ENCODE measurements around the gene CST4. TPM values are rescaled to one million over a fixed set of nuclear protein-coding genes. Genes with fewer than 3 reads are reported as not detected.

Gene CST4
- total and polyA plus RNA-seq, 10 of the 15 experiments (the other 5 are each of a cell fraction or from before 2014, with no cell fraction given), result not detected

- FAIRE-seq (no peak), DNase-seq (ENCODE audit: low read depth, low spot score) (no peak), ATAC-seq (no peak)
- no TSS peak for BruUV-seq (replicated peaks)
- in situ Hi-C loops (cut with MboI), result no loop called here
- no peaks in the 10 kb centered on the region for H3K36me3 ChIP-seq (ENCODE audit: control insufficient read depth in 2 of 2, insufficient read depth in 2 of 2, low read length in 1 of 2)
- ChIA-PET CTCF (no interaction called here), RAD21 (ENCODE audit: unreplicated experiment) (no interaction called here), SMC1A (ENCODE audit: uncharacterized antibody, unreplicated experiment) (no interaction called here), POLR2A (no interaction called here)
- TF ChIP-seq TBL1XR1 (IDR thresholded peaks at IDR 0.05; ENCODE audit: low read depth, low read length) (no peak), TARDBP (IDR thresholded peaks at IDR 0.05; ENCODE audit: borderline replicate concordance) (no peak), DPF2 (IDR thresholded peaks at IDR 0.05) (no peak), ELK1 (IDR thresholded peaks at IDR 0.05; ENCODE audit: low read depth, low read length) (no peak), ZBED1 (IDR thresholded peaks at IDR 0.05; ENCODE audit: borderline replicate concordance) (no peak), NFXL1 (IDR thresholded peaks at IDR 0.05; ENCODE audit: borderline replicate concordance) (no peak), IKZF1 (conservative IDR thresholded peaks at IDR 0.05) (no peak), E4F1 (IDR thresholded peaks at IDR 0.05; ENCODE audit: borderline replicate concordance, partially characterized antibody) (no peak), E2F4 (IDR thresholded peaks at IDR 0.05; ENCODE audit: low read depth, low read length) (no peak), ZNF592 (IDR thresholded peaks at IDR 0.05) (no peak)
- no peak overlapping the region for H3K27ac ChIP-seq (ENCODE audit: control insufficient read depth, insufficient read depth)
- H4K20me1 ChIP-seq (ENCODE audit: control insufficient read depth, insufficient read depth), result no peaks in the 10 kb centered on the region
- H3K4me2 ChIP-seq (ENCODE audit: control insufficient read depth, insufficient read depth), result no peak overlapping the region
- intact Hi-C loops (cut with micrococcal nuclease; ENCODE audit: unreplicated experiment), result no loop called here
- H3K4me3 ChIP-seq, result no peak overlapping the region
- no peaks in the 10 kb centered on the region for H3K9me3 ChIP-seq (replicated peaks; ENCODE audit: control insufficient read depth, insufficient read depth, low read length)
- no peak overlapping the region for H3K9ac ChIP-seq (ENCODE audit: control insufficient read depth, insufficient read depth, low read length)
- no peaks in the 10 kb centered on the region for H3K4me1 ChIP-seq (ENCODE audit: control insufficient read depth, insufficient read depth, low read length)
- no peaks in the 10 kb centered on the region for H3K79me2 ChIP-seq (ENCODE audit: control insufficient read depth, insufficient read depth, low read length)
- whole genome bisulfite sequencing (ENCODE audit: insufficient coverage, insufficient replicate concordance, low lambda C conversion rate, missing lambda C conversion rate), result 12% methylated on average over 6 of the region's 6 CpGs
- no peaks in the 10 kb centered on the region for H3K27me3 ChIP-seq (replicated peaks in 1 of 2; ENCODE audit: control insufficient read depth in 2 of 2, insufficient read depth in 2 of 2, low read length in 1 of 2)
- H2AFZ ChIP-seq (ENCODE audit: control insufficient read depth, low read depth, low read length), result no peak overlapping the region
Observed at GRCh38 chr20:23663180-23663579, 25.7 kb downstream of the CST4 start.

All from GM12878 (cell line).